Panc1 (cell line): ENCODE measurements around the gene FAM107B. TPM values are rescaled to one million over a fixed set of nuclear protein-coding genes. Genes with fewer than 3 reads are reported as not detected.

Experiments
- ATAC-seq: fragments of 200-7000 bp; cut with Tn5 transposase; 2 replicates; pipeline ENCODE4 v1.9.1; 2020; ENCODE audit warnings: mild to moderate bottlenecking, moderate library complexity
- BruUV-seq: library from RNA; stranded (reverse); fragments of 400-500 nt; replicated peaks from 2 replicates; lab custom pipeline; 2021; lab: Mats Ljungman, UMichigan
- CTCF ChIA-PET: fragments of 300-600 bp; sonication (Branson Sonifier 250); formaldehyde crosslinking; loops from one replicate; lab custom pipeline; 2022; ENCODE audit warnings: antibody characterized with exemption; lab: Charles Lee
- POLR2A ChIA-PET: fragments of 300-600 bp; sonication (Branson Sonifier 250); formaldehyde crosslinking; loops from one replicate; lab custom pipeline; 2022; ENCODE audit warnings: antibody characterized with exemption; lab: Charles Lee
- DNase-seq: peaks from one replicate; pipeline ENCODE4 v3.0.0-alpha.2; 2010; ENCODE audit warnings: low read depth, low spot score
- H3K27ac ChIP-seq: 2 replicates; pipeline ENCODE4 v1.5.1; 2011; ENCODE audit warnings: mild to moderate bottlenecking, low read length, inconsistent platforms
- H3K27me3 ChIP-seq: fragments of 200-500 bp; sonication (Bioruptor generic); 2 replicates; pipeline ENCODE4 v1.6.0; 2014; ENCODE audit warnings: low read length, inconsistent platforms; ENCODE audit not compliant: control insufficient read depth, insufficient read depth
- H3K36me3 ChIP-seq: fragments of 200-500 bp; sonication (Bioruptor generic); 2 replicates; pipeline ENCODE4 v1.5.1; 2014; ENCODE audit warnings: inconsistent platforms, mild to moderate bottlenecking, low read length, moderate library complexity; ENCODE audit not compliant: control insufficient read depth, insufficient read depth
- H3K4me1 ChIP-seq: 2 replicates; pipeline ENCODE4 v1.5.1; 2011; ENCODE audit warnings: inconsistent platforms, mild to moderate bottlenecking, low read length, moderate library complexity; ENCODE audit not compliant: control insufficient read depth, insufficient read depth
- H3K4me3 ChIP-seq, 2 experiments: 2 replicates each; pipeline ENCODE4 v1.5.1; 2011 to 2012; ENCODE audit warnings: low read depth in 2 of 2, low read length in 2 of 2, mild to moderate bottlenecking in 2 of 2, inconsistent platforms in 1 of 2, moderate library complexity in 1 of 2
- H3K9me3 ChIP-seq: fragments of 200-500 bp; sonication (Bioruptor generic); 2 replicates; pipeline ENCODE4 v1.5.1; 2014; ENCODE audit warnings: low read depth, mild to moderate bottlenecking, inconsistent platforms, low read length, moderate library complexity; ENCODE audit not compliant: control insufficient read depth, insufficient read depth
- CTCF ChIP-seq: fragments of 450-650 bp; IDR thresholded peaks from 2 replicates; pipeline ENCODE4 v1.5.1; 2017; ENCODE audit warnings: mild to moderate bottlenecking
- POLR2AphosphoS5 ChIP-seq: IDR thresholded peaks from 2 replicates; pipeline ENCODE4 v1.6.1; 2012; ENCODE audit warnings: mild to moderate bottlenecking, low read depth, low read length, moderate library complexity
- SIN3A ChIP-seq: IDR thresholded peaks from 2 replicates; pipeline ENCODE4 v1.6.1; 2012; ENCODE audit warnings: low read depth, mild to moderate bottlenecking, low read length, moderate library complexity, borderline replicate concordance; ENCODE audit not compliant: insufficient read depth
- TCF7L2 ChIP-seq: IDR thresholded peaks from 2 replicates; pipeline ENCODE4 v1.6.1; 2011; ENCODE audit warnings: mild to moderate bottlenecking, low read depth, low read length, inconsistent platforms
- in situ Hi-C: cut with HindIII; loops from 2 replicates; pipeline ENCODE4 v1.10.0; 2016; ENCODE audit warnings: low sequenced_read_pairs, low pct_unique_long_range_greater_than_20kb
- intact Hi-C: fragments of 100-400 bp; cut with micrococcal nuclease; formaldehyde crosslinking; loops from one replicate; pipeline ENCODE4 v1.10.0; 2022; ENCODE audit not compliant: unreplicated experiment
- total RNA-seq: library from RNA; stranded (reverse); gene quantifications from one replicate; pipeline ENCODE4 v1.2.1, GENCODE V29; 2021; ENCODE audit not compliant: unreplicated experiment
- TF ChIP-seq, protein P1 (sequence below), 2 experiments: IDR thresholded peaks; 2 replicates each; pipeline ENCODE4 v1.6.1; 2011 to 2012; ENCODE audit warnings: low read depth in 2 of 2, control low read depth in 1 of 2, low read length in 1 of 2, mild to moderate bottlenecking in 1 of 2, moderate library complexity in 1 of 2; ENCODE audit not compliant: insufficient read depth in 1 of 2

FAM107B gene
- total RNA-seq, 1 experiment from 2014 or later: 13.4 TPM

DNA sequence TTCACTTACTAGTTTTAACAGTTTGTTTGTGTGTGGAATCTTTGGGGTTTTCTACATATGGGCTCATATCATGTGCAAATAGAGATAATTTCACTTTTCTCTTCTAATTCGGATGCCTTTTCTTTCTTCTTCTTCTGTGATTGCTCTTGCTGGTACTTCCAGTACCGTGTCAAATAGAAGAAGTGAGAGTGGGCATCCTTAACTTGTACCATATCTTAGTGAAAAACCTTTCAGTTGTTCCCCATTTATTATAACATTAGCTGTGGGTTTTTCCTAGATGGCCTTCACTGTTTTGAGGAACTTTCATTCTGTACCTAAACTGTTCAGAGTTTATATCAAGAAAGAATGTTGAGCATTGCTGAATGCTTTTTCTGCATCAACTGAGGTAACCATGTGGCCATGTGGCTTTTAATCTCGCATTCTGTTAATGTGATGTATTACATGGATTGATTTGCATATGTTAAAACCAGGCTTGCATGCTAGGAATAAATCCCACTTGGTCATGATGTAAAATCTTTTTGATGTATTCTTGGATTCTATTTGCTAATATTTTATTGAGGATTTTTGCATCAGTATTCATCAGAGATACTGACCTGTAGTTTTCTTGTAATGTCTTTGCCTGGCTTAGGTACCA is 78.7 kb downstream of the FAM107B start:
- BruUV-seq: no TSS peak
- in situ Hi-C loops (no loop called here), intact Hi-C loops (no loop called here)
- Histone ChIP-seq H3K9me3 (no peaks in the 10 kb centered on the region), H3K36me3 (no peaks in the 10 kb centered on the region), H3K27ac (no peak overlapping the region), H3K27me3 (no peaks in the 10 kb centered on the region), H3K4me3 (no peak overlapping the region), H3K4me1 (no peaks in the 10 kb centered on the region)
- DNase-seq (no peak), ATAC-seq (no peak)
- TF ChIP-seq POLR2AphosphoS5: no peak
- TF ChIP-seq TCF7L2: no peak
- TF ChIP-seq, protein P1, sequence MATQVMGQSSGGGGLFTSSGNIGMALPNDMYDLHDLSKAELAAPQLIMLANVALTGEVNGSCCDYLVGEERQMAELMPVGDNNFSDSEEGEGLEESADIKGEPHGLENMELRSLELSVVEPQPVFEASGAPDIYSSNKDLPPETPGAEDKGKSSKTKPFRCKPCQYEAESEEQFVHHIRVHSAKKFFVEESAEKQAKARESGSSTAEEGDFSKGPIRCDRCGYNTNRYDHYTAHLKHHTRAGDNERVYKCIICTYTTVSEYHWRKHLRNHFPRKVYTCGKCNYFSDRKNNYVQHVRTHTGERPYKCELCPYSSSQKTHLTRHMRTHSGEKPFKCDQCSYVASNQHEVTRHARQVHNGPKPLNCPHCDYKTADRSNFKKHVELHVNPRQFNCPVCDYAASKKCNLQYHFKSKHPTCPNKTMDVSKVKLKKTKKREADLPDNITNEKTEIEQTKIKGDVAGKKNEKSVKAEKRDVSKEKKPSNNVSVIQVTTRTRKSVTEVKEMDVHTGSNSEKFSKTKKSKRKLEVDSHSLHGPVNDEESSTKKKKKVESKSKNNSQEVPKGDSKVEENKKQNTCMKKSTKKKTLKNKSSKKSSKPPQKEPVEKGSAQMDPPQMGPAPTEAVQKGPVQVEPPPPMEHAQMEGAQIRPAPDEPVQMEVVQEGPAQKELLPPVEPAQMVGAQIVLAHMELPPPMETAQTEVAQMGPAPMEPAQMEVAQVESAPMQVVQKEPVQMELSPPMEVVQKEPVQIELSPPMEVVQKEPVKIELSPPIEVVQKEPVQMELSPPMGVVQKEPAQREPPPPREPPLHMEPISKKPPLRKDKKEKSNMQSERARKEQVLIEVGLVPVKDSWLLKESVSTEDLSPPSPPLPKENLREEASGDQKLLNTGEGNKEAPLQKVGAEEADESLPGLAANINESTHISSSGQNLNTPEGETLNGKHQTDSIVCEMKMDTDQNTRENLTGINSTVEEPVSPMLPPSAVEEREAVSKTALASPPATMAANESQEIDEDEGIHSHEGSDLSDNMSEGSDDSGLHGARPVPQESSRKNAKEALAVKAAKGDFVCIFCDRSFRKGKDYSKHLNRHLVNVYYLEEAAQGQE (IDR thresholded peaks at IDR 0.05; ENCODE audit: insufficient read depth in 1 of 2, low read depth in 2 of 2, low read length in 1 of 2): no peak
- TF ChIP-seq CTCF: no peak
- no peak for TF ChIP-seq SIN3A
- ChIA-PET CTCF (interaction anchor here (0.7 kb wide), 1 partner anchor 28 kb away, joined by 5 read pairs; no protein-coding TSS in a partner anchor), POLR2A (no interaction called here)

GRCh38 chr10:14693891-14694290 is 80.8 kb downstream of the FAM107B start:
- ChIA-PET CTCF (no interaction called here), POLR2A (no interaction called here)
- ATAC-seq (no peak), DNase-seq (no peak)
- Histone ChIP-seq H3K4me3 (no peak overlapping the region), H3K27me3 (no peaks in the 10 kb centered on the region), H3K27ac (no peak overlapping the region), H3K36me3 (no peaks in the 10 kb centered on the region), H3K9me3 (no peaks in the 10 kb centered on the region), H3K4me1 (no peaks in the 10 kb centered on the region)
- BruUV-seq: no TSS peak
- intact Hi-C loops: no loop called here
- TF ChIP-seq SIN3A (no peak), CTCF (no peak), TCF7L2 (no peak), POLR2AphosphoS5 (no peak)
- TF ChIP-seq, protein P1 (IDR thresholded peaks at IDR 0.05; ENCODE audit: insufficient read depth in 1 of 2, low read depth in 2 of 2, low read length in 1 of 2): no peak
- in situ Hi-C loops: no loop called here
